Gastroesophageal sphincter (tissue), 3 donors: ENCODE measurements around the gene KCNH1.

Experiments
- POLR2AphosphoS5 ChIP-seq: sonication (generic); formaldehyde crosslinking; IDR thresholded peaks from one replicate; pipeline ENCODE4 v1.6.1; 2017; ENCODE audit warnings: antibody characterized with exemption
- TF ChIP-seq, protein P1 (sequence below), 4 experiments: fragments of 200-600 bp in 2 of 4; fragments of 450-650 bp in 2 of 4; sonication (generic) in 1 of 4; IDR thresholded peaks; one replicate each; pipeline ENCODE4 v1.5.1; 2017 to 2019; ENCODE audit warnings: antibody characterized with exemption in 4 of 4, mild to moderate bottlenecking in 2 of 4, moderate library complexity in 2 of 4

DNA sequence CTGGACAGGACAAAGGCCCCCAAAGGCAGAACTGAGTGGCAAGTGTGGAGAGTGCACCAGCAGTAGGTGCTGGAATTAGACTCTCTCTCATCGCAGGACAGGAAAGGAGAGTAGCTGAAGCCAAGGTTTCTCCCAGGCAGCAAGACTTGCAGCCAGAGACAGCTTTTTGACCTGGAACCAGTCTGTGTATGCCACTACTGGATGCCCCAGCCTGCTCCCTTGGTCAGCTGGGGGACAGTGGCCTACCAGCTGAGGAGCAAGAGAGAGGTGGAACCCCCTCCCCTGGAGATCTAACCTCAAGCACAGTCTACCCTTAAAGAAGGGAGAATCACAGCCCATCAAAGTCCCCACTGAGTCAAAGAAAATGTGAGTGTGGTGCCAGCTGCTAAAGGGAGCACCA is 375.7 kb downstream of the KCNH1 start:
- TF ChIP-seq, protein P1, sequence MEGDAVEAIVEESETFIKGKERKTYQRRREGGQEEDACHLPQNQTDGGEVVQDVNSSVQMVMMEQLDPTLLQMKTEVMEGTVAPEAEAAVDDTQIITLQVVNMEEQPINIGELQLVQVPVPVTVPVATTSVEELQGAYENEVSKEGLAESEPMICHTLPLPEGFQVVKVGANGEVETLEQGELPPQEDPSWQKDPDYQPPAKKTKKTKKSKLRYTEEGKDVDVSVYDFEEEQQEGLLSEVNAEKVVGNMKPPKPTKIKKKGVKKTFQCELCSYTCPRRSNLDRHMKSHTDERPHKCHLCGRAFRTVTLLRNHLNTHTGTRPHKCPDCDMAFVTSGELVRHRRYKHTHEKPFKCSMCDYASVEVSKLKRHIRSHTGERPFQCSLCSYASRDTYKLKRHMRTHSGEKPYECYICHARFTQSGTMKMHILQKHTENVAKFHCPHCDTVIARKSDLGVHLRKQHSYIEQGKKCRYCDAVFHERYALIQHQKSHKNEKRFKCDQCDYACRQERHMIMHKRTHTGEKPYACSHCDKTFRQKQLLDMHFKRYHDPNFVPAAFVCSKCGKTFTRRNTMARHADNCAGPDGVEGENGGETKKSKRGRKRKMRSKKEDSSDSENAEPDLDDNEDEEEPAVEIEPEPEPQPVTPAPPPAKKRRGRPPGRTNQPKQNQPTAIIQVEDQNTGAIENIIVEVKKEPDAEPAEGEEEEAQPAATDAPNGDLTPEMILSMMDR (IDR thresholded peaks at IDR 0.05): no peak
- TF ChIP-seq POLR2AphosphoS5: no peak
